ENCODE data around the gene SIRT2. TPM values are rescaled to one million over a fixed set of nuclear protein-coding genes. Genes with fewer than 3 reads are reported as not detected.

SIRT2 gene
- total and polyA plus RNA-seq, 2 of the 8 experiments (the other 6 are each of a cell fraction or from before 2014, with no cell fraction given): 6.5 to 10.0 TPM

DNA sequence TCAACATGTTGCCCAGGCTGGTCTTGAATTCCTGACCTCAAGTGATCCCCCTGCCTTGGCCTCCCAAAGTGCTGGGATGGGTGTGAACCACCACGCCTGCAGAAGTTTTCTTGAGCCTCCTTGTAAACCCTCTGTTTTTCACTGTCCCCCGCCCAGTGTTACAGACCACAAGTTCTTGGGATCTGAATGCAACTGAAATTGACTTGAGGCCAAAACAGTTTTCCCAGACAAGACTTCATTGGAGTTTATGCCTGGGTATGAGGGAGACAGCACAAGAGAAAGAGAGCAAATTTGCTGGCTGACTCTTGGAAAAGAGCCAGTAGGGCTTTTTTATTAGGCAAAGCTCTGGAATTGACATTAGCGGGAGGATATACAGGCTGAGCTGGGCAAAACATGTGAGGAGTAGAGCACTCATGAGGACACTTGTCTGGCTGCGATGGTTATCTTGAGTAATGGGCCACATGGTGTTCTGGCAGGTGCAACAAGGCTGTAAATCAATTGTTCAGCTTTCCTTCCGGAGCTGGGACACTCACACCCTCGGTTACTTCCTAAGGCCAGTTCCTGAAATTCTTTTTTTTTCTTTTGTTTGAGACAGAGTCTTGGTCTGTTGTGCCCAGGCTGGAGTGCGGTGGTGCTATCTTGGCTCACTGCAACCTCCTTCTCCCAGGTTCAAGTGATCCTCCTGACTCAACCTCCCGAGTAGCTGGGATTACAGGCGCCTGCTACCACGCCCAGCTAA, 36.9 kb downstream of the SIRT2 start:
- Histone ChIP-seq H2AFZ (ENCODE audit: low read length) (no peak overlapping the region), H3K14ac (ENCODE audit: insufficient read length) (no peak overlapping the region), H3K4me1 (replicated peaks in 1 of 4; ENCODE audit: control insufficient read depth in 3 of 4, insufficient read depth in 4 of 4, low read length in 3 of 4) (no peaks in the 10 kb centered on the region), H2BK20ac (ENCODE audit: low read length) (no peak overlapping the region), H3K36me3 (ENCODE audit: control insufficient read depth in 2 of 4, insufficient read depth in 4 of 4, low read length in 3 of 4) (no peaks in the 10 kb centered on the region), H2BK12ac (ENCODE audit: low read depth, low read length) (no peak overlapping the region), H4K91ac (replicated peaks; ENCODE audit: insufficient read length, low read length) (no peak overlapping the region), H3K4me3 (ENCODE audit: extremely low read depth in 1 of 4, insufficient read depth in 2 of 4, low read depth in 3 of 4, low read length in 4 of 4) (no peak overlapping the region), H3K79me2 (ENCODE audit: control insufficient read depth in 1 of 2, insufficient read depth in 2 of 2, low read length in 2 of 2) (no peaks in the 10 kb centered on the region), H2BK120ac (replicated peaks; ENCODE audit: low read depth, low read length) (no peak overlapping the region), H3K23ac (ENCODE audit: insufficient read length) (no peak overlapping the region), H3K9ac (replicated peaks in 1 of 4; ENCODE audit: extremely low read depth in 1 of 4, low read depth in 3 of 4, low read length in 3 of 4) (no peak overlapping the region), H2BK15ac (ENCODE audit: low read length) (no peak overlapping the region), H3K79me1 (ENCODE audit: low read depth, low read length) (no peaks in the 10 kb centered on the region), H3K4ac (replicated peaks; ENCODE audit: insufficient read length, low read depth, low read length) (no peak overlapping the region), H3K27me3 (replicated peaks in 1 of 4; ENCODE audit: control insufficient read depth in 3 of 4, extremely low read depth in 1 of 4, insufficient read depth in 3 of 4, low read length in 3 of 4) (no peaks in the 10 kb centered on the region; a peak in 1 of 7 replicates), H3K18ac (ENCODE audit: extremely low read depth, low read length) (no peak overlapping the region), H3K56ac (replicated peaks; ENCODE audit: insufficient read length, low read depth, low read length) (no peak overlapping the region), H4K20me1 (replicated peaks in 1 of 2; ENCODE audit: control insufficient read depth in 1 of 2, insufficient read depth in 2 of 2, low read length in 2 of 2) (no peaks in the 10 kb centered on the region), H2BK5ac (ENCODE audit: low read depth, low read length) (no peak overlapping the region), H4K5ac (ENCODE audit: insufficient read length, low read depth, low read length) (no peak overlapping the region), H3K4me2 (ENCODE audit: insufficient read depth in 1 of 2, low read depth in 2 of 2, low read length in 2 of 2) (no peak overlapping the region), H3K23me2 (ENCODE audit: low read depth, low read length) (no peaks in the 10 kb centered on the region), H3K27ac (ENCODE audit: low read depth, low read length) (no peak overlapping the region), H2AK5ac (ENCODE audit: low read depth, low read length) (no peak overlapping the region), H4K8ac (ENCODE audit: extremely low read depth, insufficient read depth, low read length) (no peak overlapping the region), H3K9me3 (ENCODE audit: insufficient read depth in 2 of 2, low read depth in 1 of 2, low read length in 1 of 2) (no peaks in the 10 kb centered on the region)
- FAIRE-seq (no peak), DNase-seq (ENCODE audit: low read depth in 1 of 2, low spot score in 2 of 2) (no peak)
- WGBS, 2 experiments (ENCODE audit: extremely low coverage in 1 of 2, insufficient coverage in 1 of 2, insufficient read length in 1 of 2, insufficient replicate concordance in 2 of 2, low coverage in 1 of 2, low lambda C conversion rate in 2 of 2, missing lambda C conversion rate in 1 of 2): 91% methylated on average over 10 of the region's 10 CpGs; no CpG with 5 or more reads in 1 of the 2 experiments
- ChIA-PET POLR2A (ENCODE audit: partially characterized antibody) (interaction anchor here (0.9 to 2.2 kb wide), 5 partner anchors 10 to 69 kb away, joined by 3 to 9 read pairs (median 4); partner anchors contain the start of genes MRPS12 and SARS2), CTCF (ENCODE audit: partially characterized antibody) (interaction anchor here (0.6 to 1.6 kb wide), 8 partner anchors 12 to 71 kb away, joined by 3 to 5 read pairs (median 3); partner anchors contain the start of gene HNRNPL)
- TF ChIP-seq CTBP2 (IDR thresholded peaks at IDR 0.05; ENCODE audit: borderline replicate concordance, insufficient read depth, insufficient read length, low read length): no peak
- TF ChIP-seq BRCA1 (IDR thresholded peaks at IDR 0.05; ENCODE audit: low read depth, low read length): no peak
- TF ChIP-seq BCL11A (IDR thresholded peaks at IDR 0.05; ENCODE audit: low read depth in 2 of 2, low read length in 2 of 2): no peak
- no peak for TF ChIP-seq GABPA (IDR thresholded peaks at IDR 0.05; ENCODE audit: borderline replicate concordance, insufficient read depth, low read length)
- no peak for TF ChIP-seq POLR2A (IDR thresholded peaks at IDR 0.05; ENCODE audit: control extremely low read depth in 1 of 2, low read depth in 2 of 2, low read length in 2 of 2)
- TF ChIP-seq TBP (IDR thresholded peaks at IDR 0.05; ENCODE audit: low read depth, low read length): no peak
- TF ChIP-seq, protein P1, sequence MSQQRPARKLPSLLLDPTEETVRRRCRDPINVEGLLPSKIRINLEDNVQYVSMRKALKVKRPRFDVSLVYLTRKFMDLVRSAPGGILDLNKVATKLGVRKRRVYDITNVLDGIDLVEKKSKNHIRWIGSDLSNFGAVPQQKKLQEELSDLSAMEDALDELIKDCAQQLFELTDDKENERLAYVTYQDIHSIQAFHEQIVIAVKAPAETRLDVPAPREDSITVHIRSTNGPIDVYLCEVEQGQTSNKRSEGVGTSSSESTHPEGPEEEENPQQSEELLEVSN (IDR thresholded peaks at IDR 0.05): no peak
- TF ChIP-seq, protein P2, sequence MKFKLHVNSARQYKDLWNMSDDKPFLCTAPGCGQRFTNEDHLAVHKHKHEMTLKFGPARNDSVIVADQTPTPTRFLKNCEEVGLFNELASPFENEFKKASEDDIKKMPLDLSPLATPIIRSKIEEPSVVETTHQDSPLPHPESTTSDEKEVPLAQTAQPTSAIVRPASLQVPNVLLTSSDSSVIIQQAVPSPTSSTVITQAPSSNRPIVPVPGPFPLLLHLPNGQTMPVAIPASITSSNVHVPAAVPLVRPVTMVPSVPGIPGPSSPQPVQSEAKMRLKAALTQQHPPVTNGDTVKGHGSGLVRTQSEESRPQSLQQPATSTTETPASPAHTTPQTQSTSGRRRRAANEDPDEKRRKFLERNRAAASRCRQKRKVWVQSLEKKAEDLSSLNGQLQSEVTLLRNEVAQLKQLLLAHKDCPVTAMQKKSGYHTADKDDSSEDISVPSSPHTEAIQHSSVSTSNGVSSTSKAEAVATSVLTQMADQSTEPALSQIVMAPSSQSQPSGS (IDR thresholded peaks at IDR 0.05; ENCODE audit: low read length): no peak
- TF ChIP-seq MAFK (IDR thresholded peaks at IDR 0.05; ENCODE audit: low read depth, low read length): no peak
- TF ChIP-seq SIRT6 (IDR thresholded peaks at IDR 0.05; ENCODE audit: low read length): no peak
- no peak for TF ChIP-seq SUZ12 (IDR thresholded peaks at IDR 0.05; ENCODE audit: low read length)

All from H1 (cell line).